Activated CD8-positive, alpha-beta memory T cell treated with anti-CD3 and anti-CD28 coated beads for 48 hours (primary cell): ENCODE measurements around the gene CAVIN3.

ENCODE experiments used
- DNase-seq, 3 experiments: peaks; one replicate each; pipeline ENCODE4 v3.0.0-alpha.2; 2020; ENCODE audit warnings: low read depth in 2 of 3, low spot score in 2 of 3

The CAVIN3 gene

GRCh38 chr11:6320411-6321155 is at the start of gene CAVIN3:
Gene CAVIN3 (minus strand): TSS chr11:6320501. CDS start chr11:6320476, 25 bp downstream.
- peak; percentile 61 to 73 (median 61) for DNase-seq

- DNase-seq, result no peak
Observed at GRCh38 chr11:6365659-6366058, 45.4 kb upstream of the CAVIN3 start.

- peak; percentile 30 to 56 (median 40) for DNase-seq
Observed at GRCh38 chr11:6362873-6363678, 42.8 kb upstream of the CAVIN3 start.

GRCh38 chr11:6362185-6362872 is 42.0 kb upstream of the CAVIN3 start:
- DNase-seq, result no peak

GRCh38 chr11:6360183-6360582 is 39.9 kb upstream of the CAVIN3 start:
- no peak for DNase-seq

- peak in 2 of 3 experiments; percentile 26 to 28 for DNase-seq
Observed at GRCh38 chr11:6357222-6357621, 36.9 kb upstream of the CAVIN3 start.

GRCh38 chr11:6356503-6357055 is 36.3 kb upstream of the CAVIN3 start:
- no peak for DNase-seq

GRCh38 chr11:6354651-6355485 is 34.6 kb upstream of the CAVIN3 start:
- no peak for DNase-seq

- peak in 2 of 3 experiments; percentile 35 to 40 for DNase-seq
Observed at GRCh38 chr11:6353367-6353987, 33.2 kb upstream of the CAVIN3 start.

GRCh38 chr11:6351782-6352382 is 31.6 kb upstream of the CAVIN3 start:
- no peak for DNase-seq

GRCh38 chr11:6350486-6350885 is 30.2 kb upstream of the CAVIN3 start:
- no peak for DNase-seq

GRCh38 chr11:6350043-6350442 is 29.7 kb upstream of the CAVIN3 start:
- no peak for DNase-seq

- DNase-seq, result no peak
Observed at GRCh38 chr11:6345366-6345765, 25.1 kb upstream of the CAVIN3 start.

- DNase-seq, result no peak
Observed at GRCh38 chr11:6336293-6336692, 16.0 kb upstream of the CAVIN3 start.

- DNase-seq, result no peak
Observed at GRCh38 chr11:6334806-6335205, 14.5 kb upstream of the CAVIN3 start.

- no peak for DNase-seq
Observed at GRCh38 chr11:6333095-6333494, 12.8 kb upstream of the CAVIN3 start.

- DNase-seq, result no peak
Observed at GRCh38 chr11:6332066-6332465, 11.8 kb upstream of the CAVIN3 start.

- no peak for DNase-seq
Observed at GRCh38 chr11:6328321-6328720, 8.0 kb upstream of the CAVIN3 start.

- DNase-seq, result no peak
Observed at GRCh38 chr11:6327806-6328205, 7.5 kb upstream of the CAVIN3 start.

GRCh38 chr11:6326985-6327384 is 6.7 kb upstream of the CAVIN3 start:
- no peak for DNase-seq
